Ectodermal cell (in vitro differentiated cells): Measurements from ENCODE around the gene TBC1D2B.

Experiments
- H3K27ac ChIP-seq: 2 replicates; pipeline ENCODE4 v1.7.0; 2013; ENCODE audit warnings: mild to moderate bottlenecking, low read depth, low read length; ENCODE audit not compliant: insufficient read depth, poor library complexity, severe bottlenecking
- H3K27me3 ChIP-seq: 2 replicates; pipeline ENCODE4 v1.7.0; 2013; ENCODE audit warnings: mild to moderate bottlenecking, low read length; ENCODE audit not compliant: insufficient read depth, control insufficient read depth, poor library complexity, severe bottlenecking
- H3K36me3 ChIP-seq: one replicate; pipeline ENCODE4 v1.7.0; 2013; ENCODE audit warnings: low read length; ENCODE audit not compliant: control insufficient read depth, insufficient read depth
- H3K4me1 ChIP-seq: one replicate; pipeline ENCODE4 v1.7.0; 2013; ENCODE audit warnings: low read length; ENCODE audit not compliant: control insufficient read depth, insufficient read depth
- H3K4me3 ChIP-seq: 2 replicates; pipeline ENCODE4 v1.7.0; 2013; ENCODE audit warnings: low read depth, low read length, control low read depth; ENCODE audit not compliant: insufficient read depth
- H3K9me3 ChIP-seq: 2 replicates; pipeline ENCODE4 v1.7.0; 2013; ENCODE audit warnings: mild to moderate bottlenecking, low read length, moderate library complexity; ENCODE audit not compliant: control insufficient read depth
- WGBS, 2 experiments: methylation state at CpG; one replicate each; pipeline ENCODE4 v1.1.7; 2013; ENCODE audit warnings: missing lambda C conversion rate in 2 of 2; 5-methylcytosine and 5-hydroxymethylcytosine counted together

The TBC1D2B gene

GRCh38 chr15:78018445-78018844 lies 59.1 kb downstream of the TBC1D2B start:
- H3K4me3 ChIP-seq, result no peak overlapping the region
- no peaks in the 10 kb centered on the region for H3K27me3 ChIP-seq
- WGBS, 2 experiments, result 94 to 98% methylated on average over 4 of the region's 4 CpGs
- no peak overlapping the region for H3K27ac ChIP-seq
- H3K4me1 ChIP-seq, result no peaks in the 10 kb centered on the region
- peaks cover 4% of the 10 kb centered on the region for H3K36me3 ChIP-seq
- no peaks in the 10 kb centered on the region for H3K9me3 ChIP-seq

- Histone ChIP-seq H3K36me3 (peaks cover 4% of the 10 kb centered on the region), H3K9me3 (no peaks in the 10 kb centered on the region), H3K27me3 (no peaks in the 10 kb centered on the region), H3K27ac (no peak overlapping the region), H3K4me1 (no peaks in the 10 kb centered on the region), H3K4me3 (no peak overlapping the region)
- 91 to 100% methylated on average over 1 of the region's 1 CpG for WGBS, 2 experiments
Observed at GRCh38 chr15:78016860-78017259, 60.7 kb downstream of the TBC1D2B start.

GRCh38 chr15:78012643-78013077 lies 64.9 kb downstream of the TBC1D2B start:
- no peak overlapping the region for H3K4me3 ChIP-seq
- H3K4me1 ChIP-seq, result no peaks in the 10 kb centered on the region
- no peaks in the 10 kb centered on the region for H3K27me3 ChIP-seq
- no peak overlapping the region for H3K27ac ChIP-seq
- WGBS, 2 experiments, result 95 to 97% methylated on average over 8 of the region's 8 CpGs
- no peaks in the 10 kb centered on the region for H3K9me3 ChIP-seq
- peaks cover 4% of the 10 kb centered on the region for H3K36me3 ChIP-seq

GRCh38 chr15:78010067-78010466 lies 67.4 kb downstream of the TBC1D2B start:
- H3K4me1 ChIP-seq, result no peaks in the 10 kb centered on the region
- no peaks in the 10 kb centered on the region for H3K9me3 ChIP-seq
- no peak overlapping the region for H3K27ac ChIP-seq
- no peaks in the 10 kb centered on the region for H3K27me3 ChIP-seq
- H3K36me3 ChIP-seq, result no peaks in the 10 kb centered on the region
- H3K4me3 ChIP-seq, result no peak overlapping the region
- WGBS, 2 experiments, result 35 to 51% methylated on average over 3 to 4 of the region's 4 CpGs

GRCh38 chr15:78007964-78008886 lies 69.3 kb downstream of the TBC1D2B start:
- Histone ChIP-seq H3K27me3 (no peaks in the 10 kb centered on the region), H3K9me3 (no peaks in the 10 kb centered on the region), H3K27ac (no peak overlapping the region), H3K4me3 (no peak overlapping the region), H3K36me3 (no peaks in the 10 kb centered on the region), H3K4me1 (peaks cover 5% of the 10 kb centered on the region)
- 92 to 93% methylated on average over 17 of the region's 17 CpGs for whole genome bisulfite sequencing, 2 experiments

GRCh38 chr15:78007211-78007931 lies 70.1 kb downstream of the TBC1D2B start:
- H3K27ac ChIP-seq, result no peak overlapping the region
- H3K36me3 ChIP-seq, result no peaks in the 10 kb centered on the region
- 90 to 93% methylated on average over 11 of the region's 11 CpGs for WGBS, 2 experiments
- no peaks in the 10 kb centered on the region for H3K27me3 ChIP-seq
- H3K4me3 ChIP-seq, result no peak overlapping the region
- H3K9me3 ChIP-seq, result no peaks in the 10 kb centered on the region
- peaks cover 5% of the 10 kb centered on the region for H3K4me1 ChIP-seq

- H3K27me3 ChIP-seq, result no peaks in the 10 kb centered on the region
- H3K36me3 ChIP-seq, result no peaks in the 10 kb centered on the region
- peaks cover 5% of the 10 kb centered on the region for H3K4me1 ChIP-seq
- H3K9me3 ChIP-seq, result no peaks in the 10 kb centered on the region
- no peak overlapping the region for H3K27ac ChIP-seq
- 93 to 94% methylated on average over 13 of the region's 13 CpGs for WGBS, 2 experiments
- no peak overlapping the region for H3K4me3 ChIP-seq
Observed at GRCh38 chr15:78006567-78007205, 70.8 kb downstream of the TBC1D2B start.

- Histone ChIP-seq H3K4me1 (peaks cover 5% of the 10 kb centered on the region), H3K27me3 (no peaks in the 10 kb centered on the region), H3K9me3 (no peaks in the 10 kb centered on the region), H3K4me3 (no peak overlapping the region), H3K36me3 (no peaks in the 10 kb centered on the region), H3K27ac (no peak overlapping the region)
- WGBS, 2 experiments, result 89 to 92% methylated on average over 10 of the region's 10 CpGs
Observed at GRCh38 chr15:78004919-78005634, 72.4 kb downstream of the TBC1D2B start.

GRCh38 chr15:78004222-78004727 lies 73.2 kb downstream of the TBC1D2B start:
- Histone ChIP-seq H3K27me3 (no peaks in the 10 kb centered on the region), H3K27ac (no peak overlapping the region), H3K36me3 (no peaks in the 10 kb centered on the region), H3K4me3 (no peak overlapping the region), H3K4me1 (peaks cover 5% of the 10 kb centered on the region), H3K9me3 (no peaks in the 10 kb centered on the region)
- 74 to 76% methylated on average over 9 of the region's 9 CpGs for WGBS, 2 experiments
